ENCODE data around the gene REXO1. TPM values are rescaled to one million over a fixed set of nuclear protein-coding genes. Genes with fewer than 3 reads are reported as not detected.

REXO1 gene
- total RNA-seq, 1 experiment from 2014 or later: 52.2 TPM

GRCh38 chr19:1812426-1813191 is 35.7 kb downstream of the REXO1 start:
- peak overlapping the region; percentile 92 for H3K4me2 ChIP-seq (ENCODE audit: low read length)
- H3K9ac ChIP-seq (ENCODE audit: low read length): peak overlapping the region; percentile 49
- H3K9me3 ChIP-seq (ENCODE audit: control insufficient read depth in 1 of 2, insufficient read depth in 1 of 2, low read depth in 1 of 2, low read length in 2 of 2): no peaks in the 10 kb centered on the region
- ChIA-PET RAD21 (ENCODE audit: low non-redundant PET in 1 of 2, low total read pairs in 2 of 2, uncharacterized antibody in 2 of 2, unreplicated experiment in 2 of 2) (no interaction called here), POLR2A (no interaction called here), CTCF (interaction anchor here (1.0 to 1.9 kb wide), 3 partner anchors 13 to 23 kb away, joined by 3 to 9 read pairs (median 3); no protein-coding TSS in a partner anchor)
- peak overlapping the region; percentile 79 for H3K27ac ChIP-seq (ENCODE audit: low read depth, low read length)
- H3K9me2 ChIP-seq (ENCODE audit: insufficient read depth): no peaks in the 10 kb centered on the region
- H4K20me1 ChIP-seq (ENCODE audit: insufficient read depth): no peaks in the 10 kb centered on the region
- peaks cover under 1 to 2% of the 10 kb centered on the region in 2 experiments; a peak in 2 of 4 replicates for H3K36me3 ChIP-seq (ENCODE audit: control insufficient read depth in 1 of 2, insufficient read depth in 2 of 2, low read length in 2 of 2)
- H3K27me3 ChIP-seq (ENCODE audit: insufficient read depth, low read length): no peaks in the 10 kb centered on the region
- BruUV-seq (replicated peaks): no TSS peak
- peak overlapping the region; percentile 56 to 61 for H3K4me3 ChIP-seq (replicated peaks in 1 of 2; ENCODE audit: low read depth in 1 of 2, low read length in 2 of 2)
- peak; percentile 95 for DNase-seq (ENCODE audit: low read depth, low spot score)
- no peaks in the 10 kb centered on the region for H3K79me2 ChIP-seq (ENCODE audit: insufficient read depth, low read length)
- no peak for TF ChIP-seq ATF3 (IDR thresholded peaks at IDR 0.05)
- peak in 2 of 3 experiments; percentile 85 to 90; a peak in 5 of 6 replicates for TF ChIP-seq CTCF (IDR thresholded peaks at IDR 0.05 in 2 of 3, conservative IDR thresholded peaks at IDR 0.05 in 1 of 3; ENCODE audit: borderline replicate concordance in 1 of 3, insufficient read depth in 1 of 3, low read depth in 2 of 3, low read length in 2 of 3)
- peak; percentile 96 for TF ChIP-seq RAD21 (IDR thresholded peaks at IDR 0.05; ENCODE audit: low read depth)
- TF ChIP-seq POLR2A (IDR thresholded peaks at IDR 0.05; ENCODE audit: borderline replicate concordance, extremely low read depth, insufficient read depth, insufficient read length): peak; percentile 22
- TF ChIP-seq ZNF274 (IDR thresholded peaks at IDR 0.05; ENCODE audit: low read depth, low read length): no peak
- no peak for TF ChIP-seq ELF1 (IDR thresholded peaks at IDR 0.05; ENCODE audit: borderline replicate concordance, low read depth)
- TF ChIP-seq ZFX (IDR thresholded peaks at IDR 0.05): no peak
- TF ChIP-seq SP1 (IDR thresholded peaks at IDR 0.05; ENCODE audit: low read depth): peak; percentile 24; the same call in 1 of the 2 replicates
- peak; percentile 44 for TF ChIP-seq POLR2AphosphoS5 (IDR thresholded peaks at IDR 0.05; ENCODE audit: low read depth, low read length)
- peak; percentile 47 for TF ChIP-seq YY1 (IDR thresholded peaks at IDR 0.05; ENCODE audit: extremely low read depth, insufficient replicate concordance, low read depth, low read length)
- TF ChIP-seq REST (IDR thresholded peaks at IDR 0.05; ENCODE audit: low read depth): no peak
- TF ChIP-seq CBX3 (IDR thresholded peaks at IDR 0.05; ENCODE audit: low read depth): no peak
- peak overlapping the region; percentile 78 for H2AFZ ChIP-seq (ENCODE audit: low read depth, low read length, poor library complexity, severe bottlenecking)
- intact Hi-C loops (cut with micrococcal nuclease): loop anchor here (2.0 to 10.0 kb wide), 3 partner anchors 140 to 208 kb away; partner anchors contain the start of gene UQCR11
- H3K4me1 ChIP-seq (ENCODE audit: control insufficient read depth in 1 of 2, insufficient read depth in 2 of 2, low read length in 2 of 2): peaks cover 20 to 38% of the 10 kb centered on the region in 2 experiments
- ATAC-seq: peak; percentile 86
